WERI-Rb-1 (cell line): ENCODE data around the gene SDK2.
"Not testable (repeated sequence)": the region's sequence is repeated elsewhere in the genome, so short reads cannot be mapped to it uniquely, and the experiment has no call there.

Experiments
- DNase-seq: peaks from one replicate; pipeline ENCODE4 v3.0.0-alpha.2; 2020
- H3K27ac ChIP-seq: fragments of 250-450 bp; sonication (Bioruptor Pico); 2 replicates; pipeline ENCODE4 v1.5.1; 2020; ENCODE audit warnings: mild to moderate bottlenecking, moderate library complexity
- H3K27me3 ChIP-seq: fragments of 250-450 bp; sonication (Bioruptor Pico); 2 replicates; pipeline ENCODE4 v1.5.1; 2021; ENCODE audit warnings: mild to moderate bottlenecking, low read depth, moderate library complexity; ENCODE audit not compliant: insufficient read depth, severe bottlenecking
- H3K36me3 ChIP-seq: fragments of 250-450 bp; sonication (Bioruptor Pico); 2 replicates; pipeline ENCODE4 v1.5.1; 2020; ENCODE audit warnings: mild to moderate bottlenecking, moderate library complexity
- H3K4me3 ChIP-seq: 2 replicates; pipeline ENCODE4 v1.5.1; 2011; ENCODE audit warnings: low read depth, mild to moderate bottlenecking, control low read depth, low read length
- H3K9me3 ChIP-seq: fragments of 250-450 bp; sonication (Bioruptor Pico); 2 replicates; pipeline ENCODE4 v1.5.1; 2021; ENCODE audit warnings: mild to moderate bottlenecking, moderate library complexity; ENCODE audit not compliant: severe bottlenecking
- TF ChIP-seq, protein P1 (sequence below): IDR thresholded peaks from 2 replicates; pipeline ENCODE4 v1.5.1; 2011; ENCODE audit warnings: low read depth, mild to moderate bottlenecking, control low read depth, inconsistent platforms, low read length

SDK2 gene

DNA sequence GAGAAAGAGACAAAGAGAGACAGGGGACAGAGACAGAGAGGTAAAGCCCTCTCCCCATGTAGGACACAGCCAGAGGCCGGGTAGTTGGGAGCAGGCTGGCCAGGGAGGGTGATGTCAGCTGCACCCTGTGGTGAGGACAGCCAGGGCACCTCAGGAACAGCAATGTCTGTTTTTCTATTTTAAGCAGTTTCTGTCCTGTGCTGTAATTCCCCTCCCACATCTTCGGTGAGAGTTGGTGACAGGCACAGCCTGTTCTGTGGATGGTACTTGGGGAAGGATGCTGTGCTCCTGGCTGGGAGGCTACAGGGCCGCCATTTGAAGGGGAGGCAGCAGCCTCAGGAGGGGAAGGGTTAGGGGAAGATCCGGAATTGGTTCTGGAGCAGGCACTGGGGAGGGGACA lies 163.5 kb downstream of the SDK2 start:
- no peaks in the 10 kb centered on the region for H3K27me3 ChIP-seq
- H3K36me3 ChIP-seq = peaks cover 9% of the 10 kb centered on the region
- TF ChIP-seq, protein P1, sequence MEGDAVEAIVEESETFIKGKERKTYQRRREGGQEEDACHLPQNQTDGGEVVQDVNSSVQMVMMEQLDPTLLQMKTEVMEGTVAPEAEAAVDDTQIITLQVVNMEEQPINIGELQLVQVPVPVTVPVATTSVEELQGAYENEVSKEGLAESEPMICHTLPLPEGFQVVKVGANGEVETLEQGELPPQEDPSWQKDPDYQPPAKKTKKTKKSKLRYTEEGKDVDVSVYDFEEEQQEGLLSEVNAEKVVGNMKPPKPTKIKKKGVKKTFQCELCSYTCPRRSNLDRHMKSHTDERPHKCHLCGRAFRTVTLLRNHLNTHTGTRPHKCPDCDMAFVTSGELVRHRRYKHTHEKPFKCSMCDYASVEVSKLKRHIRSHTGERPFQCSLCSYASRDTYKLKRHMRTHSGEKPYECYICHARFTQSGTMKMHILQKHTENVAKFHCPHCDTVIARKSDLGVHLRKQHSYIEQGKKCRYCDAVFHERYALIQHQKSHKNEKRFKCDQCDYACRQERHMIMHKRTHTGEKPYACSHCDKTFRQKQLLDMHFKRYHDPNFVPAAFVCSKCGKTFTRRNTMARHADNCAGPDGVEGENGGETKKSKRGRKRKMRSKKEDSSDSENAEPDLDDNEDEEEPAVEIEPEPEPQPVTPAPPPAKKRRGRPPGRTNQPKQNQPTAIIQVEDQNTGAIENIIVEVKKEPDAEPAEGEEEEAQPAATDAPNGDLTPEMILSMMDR = no peak
- H3K27ac ChIP-seq = peak overlapping the region; percentile 26
- no peak overlapping the region for H3K4me3 ChIP-seq
- DNase-seq = peak; percentile 52
- peaks cover 7% of the 10 kb centered on the region for H3K9me3 ChIP-seq

DNA sequence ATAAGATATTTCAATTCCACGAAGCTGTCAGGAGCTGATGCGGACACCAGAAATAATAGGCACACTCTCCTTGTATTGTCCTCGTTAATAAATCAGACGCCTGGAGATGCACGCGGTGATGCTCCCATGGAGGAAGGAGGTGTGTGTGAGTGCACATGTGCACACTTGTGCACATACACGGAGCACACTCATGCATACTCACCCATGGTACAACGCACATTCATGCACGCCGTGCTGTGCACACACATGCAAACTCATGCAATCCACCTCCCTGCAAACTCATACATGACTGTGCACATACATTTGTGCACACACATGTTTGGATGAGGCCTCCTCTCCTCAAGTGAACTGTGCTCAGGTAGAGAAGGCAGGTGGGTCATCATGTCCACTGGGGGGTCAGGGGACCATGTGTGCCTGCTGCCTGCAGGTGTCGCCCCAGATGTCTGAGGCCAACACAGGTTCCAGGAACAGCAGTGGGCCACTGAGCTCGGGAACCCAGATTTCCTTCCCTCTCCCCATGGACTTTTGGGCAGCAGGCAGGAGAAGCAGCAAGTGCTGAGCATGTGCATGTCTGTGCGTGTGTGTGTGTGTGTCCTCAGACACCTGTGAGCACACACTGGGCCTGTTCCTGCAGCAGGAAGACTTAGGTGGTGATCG lies 165.3 kb downstream of the SDK2 start:
- H3K36me3 ChIP-seq = no peaks in the 10 kb centered on the region
- no peaks in the 10 kb centered on the region for H3K9me3 ChIP-seq
- DNase-seq = peak; percentile 77
- no peak overlapping the region for H3K4me3 ChIP-seq
- TF ChIP-seq, protein P1 = peak; percentile 93
- no peak overlapping the region; the same call in 1 of the 2 replicates for H3K27ac ChIP-seq
- H3K27me3 ChIP-seq = no peaks in the 10 kb centered on the region

DNA sequence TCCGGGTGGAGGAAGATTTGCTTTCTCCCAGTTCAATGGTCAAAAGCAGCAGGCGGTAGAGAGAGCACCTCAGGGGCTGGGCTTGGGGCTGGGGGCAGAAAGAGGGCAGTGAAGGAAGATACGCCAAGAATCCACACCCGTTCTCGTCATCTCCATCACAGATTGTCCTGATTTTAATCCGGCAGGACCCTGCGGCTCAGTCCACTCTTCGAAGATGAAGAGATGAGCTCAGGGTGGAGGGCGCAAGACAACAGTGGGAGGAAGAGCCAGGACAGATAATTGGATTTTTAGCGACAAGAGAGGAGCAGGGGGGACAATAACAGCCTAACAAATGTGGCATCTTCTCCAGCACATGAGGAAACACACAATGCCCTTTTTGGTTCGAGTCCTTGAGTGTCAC lies 165.9 kb downstream of the SDK2 start:
- H3K9me3 ChIP-seq = no peaks in the 10 kb centered on the region
- no peaks in the 10 kb centered on the region for H3K27me3 ChIP-seq
- no peaks in the 10 kb centered on the region for H3K36me3 ChIP-seq
- peak; percentile 46 for DNase-seq
- H3K27ac ChIP-seq = no peak overlapping the region
- TF ChIP-seq, protein P1 = no peak
- no peak overlapping the region for H3K4me3 ChIP-seq

DNA sequence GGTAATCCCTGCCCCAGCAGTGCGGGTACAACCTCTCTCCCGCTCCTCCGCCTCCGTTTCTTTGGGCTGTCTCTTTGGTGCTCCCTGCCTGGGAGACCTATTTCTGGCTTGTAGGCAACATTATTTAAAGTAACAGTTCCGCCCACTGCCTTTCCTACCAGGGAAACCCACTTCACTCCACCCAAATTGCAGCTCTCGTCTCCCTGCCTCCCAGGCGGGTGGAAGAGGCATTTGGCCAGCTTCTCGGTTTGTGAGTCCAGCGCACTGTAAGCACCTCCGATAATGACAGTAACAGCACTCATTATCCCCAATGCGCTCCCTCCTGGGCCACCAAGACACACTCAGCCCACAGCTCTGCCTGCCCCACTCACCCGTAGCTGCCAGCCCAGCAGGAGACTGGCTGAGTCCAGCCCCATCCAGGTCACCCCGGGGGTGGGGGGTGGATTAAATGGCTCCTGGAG lies 167.3 kb downstream of the SDK2 start:
- H3K27me3 ChIP-seq = no peaks in the 10 kb centered on the region
- TF ChIP-seq, protein P1 = no peak

DNA sequence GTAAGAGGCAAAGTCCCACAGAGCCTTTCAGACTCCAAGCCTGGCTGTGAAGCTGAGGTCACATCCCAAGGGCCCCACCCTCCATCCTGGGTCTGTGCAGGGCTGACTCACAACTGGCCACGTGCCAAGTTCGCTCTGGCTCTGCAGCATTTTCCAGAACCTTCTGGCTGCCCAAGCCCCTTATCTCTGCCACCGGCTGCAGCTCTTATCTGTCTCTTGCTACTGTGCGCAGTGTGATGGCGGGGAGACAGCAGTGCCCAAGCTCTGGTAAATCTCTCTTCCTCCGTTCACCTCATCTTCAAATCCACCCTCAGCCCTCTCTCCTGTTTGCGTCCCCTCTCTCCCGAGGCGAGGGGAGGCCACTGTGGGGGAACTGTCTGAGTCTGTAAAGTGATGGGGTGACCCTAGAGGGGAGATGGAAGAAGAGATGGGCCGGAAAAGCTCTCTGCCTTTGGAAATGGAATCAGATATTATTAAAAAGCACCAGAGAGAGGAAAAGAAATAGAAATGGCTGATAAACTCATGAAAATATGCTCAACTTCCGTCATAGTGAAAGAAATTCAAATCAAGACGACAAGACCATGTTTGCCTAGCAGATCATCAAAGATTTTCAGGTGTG lies 169.8 kb downstream of the SDK2 start:
- Histone ChIP-seq H3K27ac (no peak overlapping the region), H3K36me3 (peaks cover 14% of the 10 kb centered on the region), H3K4me3 (no peak overlapping the region), H3K27me3 (no peaks in the 10 kb centered on the region), H3K9me3 (no peaks in the 10 kb centered on the region)
- no peak for DNase-seq
- TF ChIP-seq, protein P1 = no peak

More for the DNA sequence above, 167.3 kb downstream of the SDK2 start:
- DNase-seq = peak; percentile 45
- no peaks in the 10 kb centered on the region for H3K36me3 ChIP-seq
- no peak overlapping the region for H3K27ac ChIP-seq
- no peaks in the 10 kb centered on the region for H3K9me3 ChIP-seq
- no peak overlapping the region for H3K4me3 ChIP-seq

DNA sequence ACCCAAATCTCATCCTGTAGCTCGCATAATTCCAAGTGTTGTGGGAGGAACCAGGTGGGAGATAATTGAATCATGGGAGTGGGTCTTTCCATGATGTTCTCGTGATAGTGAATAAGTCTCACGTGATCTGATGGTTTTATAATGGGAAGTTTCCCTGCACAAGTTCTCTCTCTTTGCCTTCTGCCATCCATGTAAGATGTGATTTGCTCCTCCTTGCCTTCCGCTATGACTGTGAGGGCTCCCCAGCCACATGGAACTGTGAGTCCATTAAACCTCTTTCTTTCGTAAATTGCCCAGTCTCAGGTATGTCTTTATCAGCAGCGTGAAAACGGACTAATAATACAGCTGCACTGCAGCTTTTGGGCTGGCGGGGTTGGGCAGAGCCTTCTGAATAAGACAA lies 171.5 kb downstream of the SDK2 start:
- not testable (repeated sequence) for H3K4me3 ChIP-seq, H3K27ac ChIP-seq, H3K27me3 ChIP-seq, H3K9me3 ChIP-seq, DNase-seq
- peaks cover 22% of the 10 kb centered on the region for H3K36me3 ChIP-seq
